HCT116 (cell line): Measurements from ENCODE around the gene TIAM2.

Experiments
- CTCF ChIP-seq, 3 experiments: fragments of 200-600 bp in 1 of 3; sonication (generic) in 1 of 3; IDR thresholded peaks in 2 of 3; conservative IDR thresholded peaks in 1 of 3; 2 replicates each; pipeline ENCODE4 v1.5.1; 2012 to 2017; ENCODE audit warnings: low read depth in 2 of 3, low read length in 2 of 3, antibody characterized with exemption in 1 of 3, borderline replicate concordance in 1 of 3, control low read depth in 1 of 3, mild to moderate bottlenecking in 1 of 3, mixed read lengths in 1 of 3, mixed run types in 1 of 3, moderate library complexity in 1 of 3; ENCODE audit not compliant: insufficient read depth in 1 of 3
- EZH2 ChIP-seq: fragments of 200-600 bp; sonication (generic); IDR thresholded peaks from 2 replicates; pipeline ENCODE4 v1.6.1; 2017; ENCODE audit warnings: antibody characterized with exemption, mixed run types
- POLR2A ChIP-seq: IDR thresholded peaks from 2 replicates; pipeline ENCODE4 v1.7.0; 2011; ENCODE audit warnings: borderline replicate concordance; ENCODE audit not compliant: insufficient read depth, insufficient read length; ENCODE audit errors: extremely low read depth

GRCh38 chr6:155142168-155143028, 147.3 kb downstream of the TIAM2 start:
- TF ChIP-seq POLR2A (no peak), CTCF (IDR thresholded peaks at IDR 0.05 in 2 of 3, conservative IDR thresholded peaks at IDR 0.05 in 1 of 3; ENCODE audit: borderline replicate concordance in 1 of 3, insufficient read depth in 1 of 3, low read depth in 2 of 3, low read length in 2 of 3) (no peak), EZH2 (no peak)
